SK-N-SH (cell line): ENCODE results near the gene CCL24. TPM values are rescaled to one million over a fixed set of nuclear protein-coding genes. Genes with fewer than 3 reads are reported as not detected.

Source experiments
- CTCF ChIA-PET: fragments of 300-600, 350-600 bp; formaldehyde crosslinking; extraction: SDS; loops from one replicate; lab custom pipeline; 2021; lab: Yijun Ruan, JAX
- POLR2A ChIA-PET: fragments of 350-600 bp; sonication (Branson Sonifier 250); formaldehyde crosslinking; extraction: SDS; loops from one replicate; lab custom pipeline; 2020; ENCODE audit warnings: antibody characterized with exemption, inconsistent platforms; lab: Yijun Ruan, JAX
- DNase-seq: peaks from one replicate; pipeline ENCODE4 v3.0.0; 2012
- H2AFZ ChIP-seq: fragments of 200-600 bp; sonication (generic); 2 replicates; pipeline ENCODE4 v1.8.1; 2016; ENCODE audit warnings: antibody characterized with exemption, mild to moderate bottlenecking, low read depth
- H3F3A ChIP-seq: fragments of 200-600 bp; sonication (generic); replicated peaks from 2 replicates; pipeline ENCODE3; 2016; ENCODE audit warnings: antibody characterized with exemption, mild to moderate bottlenecking; ENCODE audit not compliant: insufficient read depth
- H3K27ac ChIP-seq, 2 experiments: fragments of 200-500 bp in 1 of 2; fragments of 200-600 bp in 1 of 2; sonication (Bioruptor generic) in 1 of 2; sonication (generic), shearing (Covaris generic) in 1 of 2; 2 replicates each; pipeline versions ENCODE4 v1.5.1 to v1.6.1; 2014 to 2016; ENCODE audit warnings: low read depth in 2 of 2, inconsistent platforms in 1 of 2, low read length in 1 of 2, mild to moderate bottlenecking in 1 of 2, mixed read lengths in 1 of 2
- H3K27me3 ChIP-seq: fragments of 200-600 bp; sonication (generic), shearing (Covaris generic); 2 replicates; pipeline ENCODE4 v1.6.1; 2016; ENCODE audit warnings: mixed run types; ENCODE audit not compliant: insufficient read depth
- H3K36me3 ChIP-seq, 2 experiments: fragments of 200-500 bp in 1 of 2; fragments of 200-600 bp in 1 of 2; sonication (Bioruptor generic) in 1 of 2; sonication (generic) in 1 of 2; replicated peaks in 1 of 2; 2 replicates each; pipeline versions ENCODE3 to v1.5.1; 2014 to 2016; ENCODE audit warnings: low read length in 1 of 2, mild to moderate bottlenecking in 1 of 2; ENCODE audit not compliant: insufficient read depth in 2 of 2, control insufficient read depth in 1 of 2
- H3K4me1 ChIP-seq, 2 experiments: fragments of 200-500 bp in 1 of 2; fragments of 200-600 bp in 1 of 2; sonication (Bioruptor generic) in 1 of 2; sonication (generic), shearing (Covaris generic) in 1 of 2; 2 replicates each; pipeline versions ENCODE4 v1.5.1 to v1.6.1; 2014 to 2016; ENCODE audit warnings: low read depth in 1 of 2, low read length in 1 of 2, mixed run types in 1 of 2; ENCODE audit not compliant: insufficient read depth in 2 of 2, control insufficient read depth in 1 of 2
- H3K4me2 ChIP-seq: fragments of 200-600 bp; sonication (generic), shearing (Covaris generic); 2 replicates; pipeline ENCODE4 v1.6.1; 2017; ENCODE audit warnings: mixed run types
- H3K4me3 ChIP-seq, 2 experiments: fragments of 200-500 bp in 1 of 2; fragments of 200-600 bp in 1 of 2; sonication (Bioruptor generic) in 1 of 2; sonication (generic), shearing (Covaris generic) in 1 of 2; 2 replicates each; pipeline versions ENCODE4 v1.5.1 to v1.8.1; 2014 to 2016; ENCODE audit warnings: low read depth in 2 of 2, inconsistent platforms in 1 of 2, low read length in 1 of 2, mild to moderate bottlenecking in 1 of 2, mixed read lengths in 1 of 2, moderate library complexity in 1 of 2
- H3K79me2 ChIP-seq: fragments of 200-600 bp; sonication (generic); 2 replicates; pipeline ENCODE4 v1.8.1; 2017; ENCODE audit warnings: mild to moderate bottlenecking; ENCODE audit not compliant: insufficient read depth
- H3K9ac ChIP-seq: fragments of 200-600 bp; sonication (generic); 2 replicates; pipeline ENCODE4 v1.6.1; 2017; ENCODE audit warnings: mixed run types
- H3K9me2 ChIP-seq: fragments of 200-600 bp; sonication (generic); 2 replicates; pipeline ENCODE4 v1.6.1; 2017; ENCODE audit warnings: mixed run types
- H3K9me3 ChIP-seq: fragments of 200-600 bp; sonication (generic); 2 replicates; pipeline ENCODE4 v1.6.1; 2017; ENCODE audit warnings: mixed run types, mild to moderate bottlenecking, moderate library complexity
- H4K20me1 ChIP-seq: fragments of 200-600 bp; sonication (generic); 2 replicates; pipeline ENCODE4 v1.6.1; 2017; ENCODE audit warnings: mild to moderate bottlenecking, mixed run types; ENCODE audit not compliant: insufficient read depth
- CHD2 ChIP-seq: fragments of 150-350 bp; IDR thresholded peaks from 2 replicates; pipeline ENCODE4 v1.6.1; 2018; ENCODE audit warnings: low read length; ENCODE audit not compliant: partially characterized antibody
- FOSL2 ChIP-seq: IDR thresholded peaks from 2 replicates; pipeline ENCODE4 v1.4.0; 2012; ENCODE audit warnings: low read depth, mild to moderate bottlenecking, moderate library complexity, borderline replicate concordance
- FOXM1 ChIP-seq: IDR thresholded peaks from 2 replicates; pipeline ENCODE4 v1.4.0; 2012; ENCODE audit warnings: low read depth, mild to moderate bottlenecking
- GABPA ChIP-seq: IDR thresholded peaks from 2 replicates; pipeline ENCODE4 v1.4.0; 2012; ENCODE audit warnings: low read depth, mild to moderate bottlenecking
- GATA2 ChIP-seq: sonication (generic); formaldehyde crosslinking; IDR thresholded peaks from 2 replicates; pipeline ENCODE4 v1.5.0; 2020; ENCODE audit warnings: mild to moderate bottlenecking, missing genetic modification reagents
- MEF2A ChIP-seq: IDR thresholded peaks from 2 replicates; pipeline ENCODE4 v1.4.0; 2012; ENCODE audit warnings: low read depth, borderline replicate concordance
- NRF1 ChIP-seq: IDR thresholded peaks from 2 replicates; pipeline ENCODE4 v1.6.1; 2012; ENCODE audit warnings: low read depth, mild to moderate bottlenecking, low read length
- POLR2AphosphoS5 ChIP-seq: IDR thresholded peaks from 2 replicates; pipeline ENCODE4 v1.6.1; 2012; ENCODE audit warnings: low read depth, low read length
- RAD21 ChIP-seq: IDR thresholded peaks from 2 replicates; pipeline ENCODE4 v1.6.1; 2012; ENCODE audit warnings: mild to moderate bottlenecking, low read length
- RXRA ChIP-seq: IDR thresholded peaks from 2 replicates; pipeline ENCODE4 v1.4.0; 2012; ENCODE audit warnings: low read depth, mild to moderate bottlenecking, borderline replicate concordance
- SMC3 ChIP-seq: IDR thresholded peaks from 2 replicates; pipeline ENCODE4 v1.6.1; 2012; ENCODE audit warnings: low read depth, low read length, improper control_type of control experiment
- TEAD4 ChIP-seq: IDR thresholded peaks from 2 replicates; pipeline ENCODE4 v1.4.0; 2012; ENCODE audit warnings: mild to moderate bottlenecking, borderline replicate concordance; ENCODE audit not compliant: insufficient read depth
- WGBS: methylation state at CpG from one replicate; pipeline ENCODE4 v1.1.6; 2017; ENCODE audit warnings: low lambda C conversion rate; 5-methylcytosine and 5-hydroxymethylcytosine counted together
- polyA plus RNA-seq, 3 experiments: library from polyadenylated mRNA; depleted of rRNA; stranded (reverse); fragments of >200 nt; gene quantifications; 2 replicates each; pipeline ENCODE4 v1.2.3, GENCODE V29; 2012
- TF ChIP-seq, protein P1 (sequence below): IDR thresholded peaks from 2 replicates; pipeline ENCODE4 v1.4.0; 2012; ENCODE audit warnings: low read depth
- TF ChIP-seq, protein P2 (sequence below): IDR thresholded peaks from 2 replicates; pipeline ENCODE4; 2012
- TF ChIP-seq, protein P3 (sequence below): IDR thresholded peaks from 2 replicates; pipeline ENCODE4 v1.4.0; 2012; ENCODE audit warnings: low read depth, borderline replicate concordance
- TF ChIP-seq, protein P4 (sequence below): fragments of 150-350 bp; IDR thresholded peaks from 2 replicates; pipeline ENCODE4 v1.6.1; 2017; ENCODE audit warnings: antibody characterized with exemption, low read length, low read depth, borderline replicate concordance

Gene CCL24
- polyA plus RNA-seq, 1 of the 3 experiments (the other 2 are of a cell fraction), result not detected

DNA sequence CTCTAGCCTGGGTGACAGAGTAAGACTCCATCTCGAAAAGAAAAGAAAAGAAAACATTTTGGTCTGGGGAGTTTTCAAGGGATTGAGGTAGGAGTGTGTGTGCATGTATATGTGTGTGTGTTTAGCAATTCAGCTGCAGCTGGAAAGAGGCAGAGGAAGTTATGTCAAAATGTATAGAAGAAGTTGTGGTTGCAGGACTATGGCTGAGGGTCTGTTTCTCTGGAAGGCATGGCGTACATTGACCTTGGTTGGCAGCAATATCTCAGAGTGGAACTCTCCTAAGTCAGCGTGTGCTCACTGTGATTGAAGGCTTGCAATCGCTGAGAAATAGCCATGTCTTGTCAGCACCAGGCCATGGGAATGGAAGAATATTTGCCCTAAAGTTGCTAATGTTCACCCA lies 36.6 kb upstream of the CCL24 start:
- Histone ChIP-seq H3K9me2 (no peaks in the 10 kb centered on the region), H3K4me3 (no peak overlapping the region), H3K27me3 (peaks cover 11% of the 10 kb centered on the region; the same call in 1 of the 2 replicates), H3K4me2 (no peak overlapping the region), H2AFZ (no peak overlapping the region), H3K9me3 (no peaks in the 10 kb centered on the region), H3K79me2 (no peaks in the 10 kb centered on the region), H3K27ac (no peak overlapping the region), H4K20me1 (no peaks in the 10 kb centered on the region), H3F3A (no peaks in the 10 kb centered on the region), H3K36me3 (no peaks in the 10 kb centered on the region), H3K4me1 (no peaks in the 10 kb centered on the region), H3K9ac (no peak overlapping the region)
- DNase-seq, result no peak
- TF ChIP-seq MEF2A (no peak), SMC3 (no peak), FOSL2 (no peak), POLR2AphosphoS5 (no peak)
- TF ChIP-seq, protein P1, sequence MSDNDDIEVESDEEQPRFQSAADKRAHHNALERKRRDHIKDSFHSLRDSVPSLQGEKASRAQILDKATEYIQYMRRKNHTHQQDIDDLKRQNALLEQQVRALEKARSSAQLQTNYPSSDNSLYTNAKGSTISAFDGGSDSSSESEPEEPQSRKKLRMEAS, result no peak
- TF ChIP-seq, protein P2, sequence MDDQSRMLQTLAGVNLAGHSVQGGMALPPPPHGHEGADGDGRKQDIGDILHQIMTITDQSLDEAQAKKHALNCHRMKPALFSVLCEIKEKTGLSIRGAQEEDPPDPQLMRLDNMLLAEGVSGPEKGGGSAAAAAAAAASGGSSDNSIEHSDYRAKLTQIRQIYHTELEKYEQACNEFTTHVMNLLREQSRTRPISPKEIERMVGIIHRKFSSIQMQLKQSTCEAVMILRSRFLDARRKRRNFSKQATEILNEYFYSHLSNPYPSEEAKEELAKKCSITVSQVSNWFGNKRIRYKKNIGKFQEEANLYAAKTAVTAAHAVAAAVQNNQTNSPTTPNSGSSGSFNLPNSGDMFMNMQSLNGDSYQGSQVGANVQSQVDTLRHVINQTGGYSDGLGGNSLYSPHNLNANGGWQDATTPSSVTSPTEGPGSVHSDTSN, result no peak
- ChIA-PET POLR2A (no interaction called here), CTCF (interaction anchor here (1.6 kb wide), 1 partner anchor 16 kb away, joined by 5 read pairs; no protein-coding TSS in a partner anchor)
- 67% methylated on average over 4 of the region's 4 CpGs for WGBS

DNA sequence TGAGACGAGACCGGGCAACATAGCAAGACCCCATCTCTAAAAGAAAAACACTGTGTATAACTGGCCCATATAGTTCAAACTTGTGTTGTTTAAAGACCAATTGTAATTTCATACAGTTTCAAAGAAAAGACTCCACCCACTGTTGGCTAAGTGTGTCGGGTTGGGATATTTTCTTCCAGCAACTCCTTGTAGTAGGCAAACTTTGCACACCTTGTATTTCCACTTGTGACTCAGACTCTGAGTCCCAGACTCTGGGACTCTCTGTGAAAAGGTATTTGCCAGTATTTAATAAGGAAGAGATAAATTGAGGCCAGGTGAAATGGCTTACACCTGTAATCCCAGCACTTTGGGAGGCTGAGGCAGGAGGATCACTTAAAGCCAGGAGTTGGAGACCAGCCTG lies 36.0 kb upstream of the CCL24 start:
- CTCF ChIA-PET, result interaction anchor here (1.0 to 1.6 kb wide), 2 partner anchors 8 to 17 kb away, joined by 4 to 5 read pairs; no protein-coding TSS in a partner anchor

More for the DNA sequence above, 36.0 kb upstream of the CCL24 start:
- H4K20me1 ChIP-seq, result no peaks in the 10 kb centered on the region
- no peak overlapping the region for H3K9ac ChIP-seq
- H3K27ac ChIP-seq, result no peak overlapping the region
- no peaks in the 10 kb centered on the region for H3K79me2 ChIP-seq
- 55% methylated on average over 3 of the region's 3 CpGs for WGBS
- no peak for DNase-seq
- H3F3A ChIP-seq, result no peaks in the 10 kb centered on the region
- no peaks in the 10 kb centered on the region for H3K36me3 ChIP-seq
- H3K9me2 ChIP-seq, result no peaks in the 10 kb centered on the region
- peaks cover 12% of the 10 kb centered on the region; the same call in 1 of the 2 replicates for H3K27me3 ChIP-seq
- no peak overlapping the region for H3K4me2 ChIP-seq
- no peak overlapping the region for H3K4me3 ChIP-seq
- TF ChIP-seq NRF1 (no peak), TEAD4 (no peak), MEF2A (no peak), SMC3 (no peak), RAD21 (no peak), GABPA (no peak), POLR2AphosphoS5 (no peak), GATA2 (no peak), CHD2 (no peak), RXRA (no peak), FOXM1 (no peak), FOSL2 (no peak)
- TF ChIP-seq, protein P3, sequence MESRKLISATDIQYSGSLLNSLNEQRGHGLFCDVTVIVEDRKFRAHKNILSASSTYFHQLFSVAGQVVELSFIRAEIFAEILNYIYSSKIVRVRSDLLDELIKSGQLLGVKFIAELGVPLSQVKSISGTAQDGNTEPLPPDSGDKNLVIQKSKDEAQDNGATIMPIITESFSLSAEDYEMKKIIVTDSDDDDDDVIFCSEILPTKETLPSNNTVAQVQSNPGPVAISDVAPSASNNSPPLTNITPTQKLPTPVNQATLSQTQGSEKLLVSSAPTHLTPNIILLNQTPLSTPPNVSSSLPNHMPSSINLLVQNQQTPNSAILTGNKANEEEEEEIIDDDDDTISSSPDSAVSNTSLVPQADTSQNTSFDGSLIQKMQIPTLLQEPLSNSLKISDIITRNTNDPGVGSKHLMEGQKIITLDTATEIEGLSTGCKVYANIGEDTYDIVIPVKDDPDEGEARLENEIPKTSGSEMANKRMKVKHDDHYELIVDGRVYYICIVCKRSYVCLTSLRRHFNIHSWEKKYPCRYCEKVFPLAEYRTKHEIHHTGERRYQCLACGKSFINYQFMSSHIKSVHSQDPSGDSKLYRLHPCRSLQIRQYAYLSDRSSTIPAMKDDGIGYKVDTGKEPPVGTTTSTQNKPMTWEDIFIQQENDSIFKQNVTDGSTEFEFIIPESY, result no peak
- TF ChIP-seq, protein P2, result no peak
- TF ChIP-seq, protein P1, result no peak
- TF ChIP-seq, protein P4, sequence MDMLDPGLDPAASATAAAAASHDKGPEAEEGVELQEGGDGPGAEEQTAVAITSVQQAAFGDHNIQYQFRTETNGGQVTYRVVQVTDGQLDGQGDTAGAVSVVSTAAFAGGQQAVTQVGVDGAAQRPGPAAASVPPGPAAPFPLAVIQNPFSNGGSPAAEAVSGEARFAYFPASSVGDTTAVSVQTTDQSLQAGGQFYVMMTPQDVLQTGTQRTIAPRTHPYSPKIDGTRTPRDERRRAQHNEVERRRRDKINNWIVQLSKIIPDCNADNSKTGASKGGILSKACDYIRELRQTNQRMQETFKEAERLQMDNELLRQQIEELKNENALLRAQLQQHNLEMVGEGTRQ, result no peak
- TF ChIP-seq, all 33 proteins: peak for 0
- POLR2A ChIA-PET, result no interaction called here
- Histone ChIP-seq H3K4me1 (no peaks in the 10 kb centered on the region), H3K9me3 (no peaks in the 10 kb centered on the region), H2AFZ (no peak overlapping the region)
